ENCODE data around the gene DLGAP1.

DNA sequence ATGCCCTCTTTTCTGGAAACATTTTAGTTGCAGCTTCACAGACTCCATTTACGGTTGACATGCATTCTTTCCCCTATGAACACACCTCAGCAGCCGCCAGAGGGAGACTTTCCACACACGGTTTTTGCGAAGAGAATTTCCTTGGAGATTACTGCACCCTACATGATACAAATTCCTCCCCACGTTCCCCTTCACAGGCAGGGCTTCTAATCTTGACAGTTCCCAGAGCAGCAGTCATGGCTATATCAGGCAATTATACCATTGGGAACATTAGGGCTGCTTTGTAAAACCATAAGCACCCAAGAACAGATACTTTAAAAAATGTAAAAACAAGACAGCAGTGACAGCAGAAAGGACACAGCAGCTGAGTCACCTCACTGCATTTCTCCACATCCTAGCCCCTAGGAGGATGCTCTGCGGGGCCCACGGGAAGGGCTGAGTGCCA lies 751.4 kb downstream of the DLGAP1 start:
- TF ChIP-seq CTCF (IDR thresholded peaks at IDR 0.05) = peak in 2 of 3 experiments; percentile 36
- TF ChIP-seq POLR2AphosphoS5 (IDR thresholded peaks at IDR 0.05; ENCODE audit: insufficient read depth in 1 of 2, low read depth in 1 of 2) = no peak
